ENCODE measurements around the gene RPUSD3.
A peak's percentile ranks its signal among the peaks of the same experiment; 100 is the strongest.

Gene RPUSD3

DNA sequence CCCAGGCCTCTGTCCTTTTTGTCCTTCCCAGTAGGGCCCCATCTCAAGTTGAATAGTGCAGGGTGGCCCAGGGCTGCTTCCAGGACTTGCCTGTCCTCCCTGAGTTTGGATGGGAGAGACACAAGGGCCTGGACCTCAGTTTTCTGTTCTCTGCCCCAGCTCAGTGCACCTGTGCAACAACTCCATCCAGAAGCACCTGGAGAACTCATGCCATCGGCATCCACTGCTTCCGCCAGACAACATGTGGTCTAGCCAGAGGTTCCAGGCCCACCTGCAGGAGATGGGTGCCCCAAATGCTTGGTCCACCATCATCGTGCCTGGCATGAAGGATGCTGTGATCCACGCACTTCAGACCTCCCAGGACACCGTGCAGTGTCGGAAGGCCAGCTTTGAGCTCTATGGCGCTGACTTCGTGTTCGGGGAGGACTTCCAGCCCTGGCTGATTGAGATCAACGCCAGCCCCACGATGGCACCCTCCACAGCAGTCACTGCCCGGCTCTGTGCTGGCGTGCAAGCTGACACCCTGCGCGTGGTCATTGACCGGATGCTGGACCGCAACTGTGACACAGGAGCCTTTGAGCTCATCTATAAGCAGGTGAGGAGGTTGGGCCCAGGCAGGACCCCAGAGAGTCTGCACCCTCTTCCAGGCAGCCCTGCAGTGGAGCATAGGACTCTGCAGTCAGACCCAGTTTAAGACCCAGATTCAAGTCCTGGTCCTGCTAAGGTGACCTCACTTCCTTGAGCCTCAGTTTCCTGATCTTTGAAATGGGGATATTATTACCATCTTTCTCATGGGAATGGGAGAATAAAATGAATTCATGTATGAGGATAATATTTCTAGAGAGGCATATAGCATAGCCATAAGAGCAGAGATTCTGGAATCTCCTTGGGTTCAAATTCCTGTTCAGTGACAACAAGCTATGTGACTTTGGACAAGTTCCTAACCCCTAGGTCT lies 14.7 kb downstream of the RPUSD3 start:
- H3K27ac ChIP-seq (ENCODE audit: low read depth, low read length): no peak overlapping the region
- H3K36me3 ChIP-seq (ENCODE audit: insufficient read depth, low read length): peaks cover 36% of the 10 kb centered on the region
- no peaks in the 10 kb centered on the region for H3K27me3 ChIP-seq (ENCODE audit: control insufficient read depth in 1 of 2, insufficient read depth in 2 of 2, low read length in 2 of 2)
- H3K9me3 ChIP-seq (ENCODE audit: low read length): no peaks in the 10 kb centered on the region
- H3K9ac ChIP-seq (ENCODE audit: low read length): no peak overlapping the region
- H3K4me1 ChIP-seq (ENCODE audit: insufficient read depth, low read length): no peaks in the 10 kb centered on the region
- H3K4me3 ChIP-seq (ENCODE audit: low read depth in 1 of 2, low read length in 2 of 2): no peak overlapping the region

DNA sequence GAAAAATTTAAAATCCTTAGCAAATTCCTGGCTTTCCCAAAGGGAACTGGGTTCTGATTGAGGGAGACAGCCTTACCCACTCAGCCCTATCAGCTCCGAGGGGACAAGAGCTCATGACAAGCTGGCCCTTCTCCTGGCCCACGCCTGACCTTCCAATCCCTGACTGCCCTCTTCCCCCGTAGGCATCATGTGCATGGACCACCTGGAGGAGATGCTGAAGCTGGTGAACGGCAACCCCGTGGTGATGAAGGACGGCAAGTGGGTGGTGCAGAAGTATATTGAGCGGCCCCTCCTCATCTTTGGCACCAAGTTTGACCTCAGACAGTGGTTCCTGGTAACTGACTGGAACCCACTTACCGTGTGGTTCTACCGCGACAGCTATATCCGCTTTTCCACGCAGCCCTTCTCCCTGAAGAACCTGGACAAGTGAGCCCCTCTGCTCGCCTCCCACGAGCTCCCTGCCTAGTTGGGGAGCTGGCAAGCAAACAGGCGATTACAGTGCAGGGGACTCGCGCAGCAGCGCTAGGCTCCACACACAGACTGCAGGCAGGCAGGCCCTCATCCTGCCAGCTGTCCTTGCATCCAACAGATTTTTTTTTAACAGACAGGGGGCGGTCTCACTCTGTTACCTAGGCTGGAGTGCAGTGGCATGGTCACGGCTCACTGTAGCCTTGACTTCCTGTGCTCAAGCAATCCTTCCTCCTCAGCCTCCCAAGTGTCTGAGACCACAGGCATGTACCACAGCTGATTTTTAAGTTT lies 16.8 kb downstream of the RPUSD3 start:
- H3K4me1 ChIP-seq (ENCODE audit: insufficient read depth, low read length): no peaks in the 10 kb centered on the region
- no peak overlapping the region for H3K9ac ChIP-seq (ENCODE audit: low read length)
- H3K4me3 ChIP-seq (ENCODE audit: low read depth in 1 of 2, low read length in 2 of 2): no peak overlapping the region
- H3K27me3 ChIP-seq (ENCODE audit: control insufficient read depth in 1 of 2, insufficient read depth in 2 of 2, low read length in 2 of 2): no peaks in the 10 kb centered on the region
- no peak overlapping the region for H3K27ac ChIP-seq (ENCODE audit: low read depth, low read length)
- no peaks in the 10 kb centered on the region for H3K9me3 ChIP-seq (ENCODE audit: low read length)
- H3K36me3 ChIP-seq (ENCODE audit: insufficient read depth, low read length): peaks cover 24% of the 10 kb centered on the region

GRCh38 chr3:9825451-9826040 lies 18.3 kb downstream of the RPUSD3 start:
- no peak overlapping the region for H3K27ac ChIP-seq (ENCODE audit: low read depth, low read length)
- no peaks in the 10 kb centered on the region for H3K4me1 ChIP-seq (ENCODE audit: insufficient read depth, low read length)
- no peaks in the 10 kb centered on the region for H3K27me3 ChIP-seq (ENCODE audit: control insufficient read depth in 1 of 2, insufficient read depth in 2 of 2, low read length in 2 of 2)
- H3K36me3 ChIP-seq (ENCODE audit: insufficient read depth, low read length): peaks cover 34% of the 10 kb centered on the region
- no peak overlapping the region for H3K9ac ChIP-seq (ENCODE audit: low read length)
- H3K4me3 ChIP-seq (ENCODE audit: low read depth in 1 of 2, low read length in 2 of 2): no peak overlapping the region
- no peaks in the 10 kb centered on the region for H3K9me3 ChIP-seq (ENCODE audit: low read length)

DNA sequence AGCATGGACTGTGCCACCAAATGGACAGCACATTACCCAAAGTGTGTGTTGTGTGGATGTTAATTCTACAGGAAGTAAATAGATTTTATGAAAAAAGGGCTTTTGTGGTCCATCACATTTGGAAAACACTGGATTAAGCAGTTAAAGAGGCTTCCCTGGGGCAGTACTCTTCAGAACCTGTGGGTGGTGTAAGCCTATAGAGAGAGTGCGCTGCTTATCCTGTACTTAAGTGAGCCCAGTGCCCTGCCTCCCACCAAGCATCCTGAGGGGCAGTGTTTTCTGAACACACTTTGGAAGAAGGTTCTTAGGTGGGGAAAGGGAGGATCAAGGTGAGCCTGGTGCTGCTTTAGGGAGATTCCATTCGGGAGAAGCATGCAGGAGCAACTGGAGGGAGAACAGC lies 22.9 kb downstream of the RPUSD3 start:
- H3K27me3 ChIP-seq (ENCODE audit: control insufficient read depth in 1 of 2, insufficient read depth in 2 of 2, low read length in 2 of 2): no peaks in the 10 kb centered on the region
- H3K4me3 ChIP-seq (ENCODE audit: low read depth in 1 of 2, low read length in 2 of 2): no peak overlapping the region
- H3K9ac ChIP-seq (ENCODE audit: low read length): no peak overlapping the region
- H3K9me3 ChIP-seq (ENCODE audit: low read length): no peaks in the 10 kb centered on the region
- H3K36me3 ChIP-seq (ENCODE audit: insufficient read depth, low read length): peaks cover 30% of the 10 kb centered on the region
- H3K27ac ChIP-seq (ENCODE audit: low read depth, low read length): no peak overlapping the region
- no peaks in the 10 kb centered on the region for H3K4me1 ChIP-seq (ENCODE audit: insufficient read depth, low read length)

DNA sequence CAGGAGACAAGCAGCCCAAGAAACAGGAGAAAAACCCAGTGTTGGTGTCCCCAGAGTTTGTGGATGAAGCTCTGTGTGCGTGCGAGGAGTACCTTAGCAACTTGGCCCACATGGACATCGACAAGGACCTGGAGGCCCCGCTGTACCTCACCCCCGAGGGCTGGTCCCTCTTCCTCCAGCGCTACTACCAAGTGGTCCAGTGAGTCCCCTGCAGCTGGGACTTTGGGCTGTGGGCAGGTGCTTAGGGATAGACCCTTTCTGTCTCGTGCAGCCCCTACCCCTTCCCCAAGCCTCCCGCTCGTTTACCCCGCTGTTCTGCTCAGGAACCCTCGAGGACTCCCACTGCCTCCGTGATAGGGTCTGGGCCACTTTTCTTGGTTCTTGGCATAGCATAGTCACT lies 23.3 kb downstream of the RPUSD3 start:
- H3K9ac ChIP-seq (ENCODE audit: low read length): no peak overlapping the region
- no peak overlapping the region for H3K27ac ChIP-seq (ENCODE audit: low read depth, low read length)
- H3K4me3 ChIP-seq (ENCODE audit: low read depth in 1 of 2, low read length in 2 of 2): no peak overlapping the region
- no peaks in the 10 kb centered on the region for H3K9me3 ChIP-seq (ENCODE audit: low read length)
- H3K27me3 ChIP-seq (ENCODE audit: control insufficient read depth in 1 of 2, insufficient read depth in 2 of 2, low read length in 2 of 2): no peaks in the 10 kb centered on the region
- no peaks in the 10 kb centered on the region for H3K4me1 ChIP-seq (ENCODE audit: insufficient read depth, low read length)
- peaks cover 30% of the 10 kb centered on the region for H3K36me3 ChIP-seq (ENCODE audit: insufficient read depth, low read length)

DNA sequence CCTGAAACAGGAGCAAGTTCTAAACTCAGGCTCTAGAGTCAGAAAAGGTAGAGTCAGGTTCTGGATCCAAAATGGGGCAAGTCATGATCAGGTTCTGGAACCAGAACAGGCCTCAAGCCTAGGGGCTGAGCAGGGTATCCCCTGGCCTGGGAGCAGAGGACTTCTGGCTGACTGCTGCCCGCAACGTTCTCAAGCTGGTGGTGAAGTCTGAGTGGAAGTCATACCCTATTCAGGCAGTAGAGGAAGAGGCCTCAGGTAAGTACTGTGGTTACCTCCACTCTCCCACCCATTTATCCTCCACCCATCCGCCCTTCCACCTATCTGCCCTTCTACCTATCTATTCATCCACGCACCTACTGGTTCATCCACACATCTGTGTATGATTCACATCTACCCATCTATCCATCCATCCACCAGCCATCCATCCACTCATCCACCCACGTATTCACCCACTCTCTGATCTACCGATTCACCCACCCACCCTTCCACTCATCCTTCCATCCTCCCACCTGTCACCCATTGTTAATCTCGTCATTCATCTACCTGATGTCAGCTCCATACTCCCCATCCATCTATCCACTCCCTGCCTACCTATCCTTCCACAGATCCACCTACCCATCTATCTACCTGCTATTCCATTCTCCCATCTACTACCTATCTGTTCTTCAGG lies 25.0 kb downstream of the RPUSD3 start:
- no peak overlapping the region for H3K4me3 ChIP-seq (ENCODE audit: low read depth in 1 of 2, low read length in 2 of 2)
- H3K9me3 ChIP-seq (ENCODE audit: low read length): no peaks in the 10 kb centered on the region
- no peaks in the 10 kb centered on the region for H3K27me3 ChIP-seq (ENCODE audit: control insufficient read depth in 1 of 2, insufficient read depth in 2 of 2, low read length in 2 of 2)
- peaks cover 29% of the 10 kb centered on the region for H3K36me3 ChIP-seq (ENCODE audit: insufficient read depth, low read length)
- H3K4me1 ChIP-seq (ENCODE audit: insufficient read depth, low read length): no peaks in the 10 kb centered on the region
- H3K27ac ChIP-seq (ENCODE audit: low read depth, low read length): no peak overlapping the region
- no peak overlapping the region for H3K9ac ChIP-seq (ENCODE audit: low read length)

GRCh38 chr3:9817436-9817835 lies 26.4 kb downstream of the RPUSD3 start:
- no peak overlapping the region for H3K27ac ChIP-seq (ENCODE audit: low read depth, low read length)
- H3K4me1 ChIP-seq (ENCODE audit: insufficient read depth, low read length): no peaks in the 10 kb centered on the region
- H3K27me3 ChIP-seq (ENCODE audit: control insufficient read depth in 1 of 2, insufficient read depth in 2 of 2, low read length in 2 of 2): no peaks in the 10 kb centered on the region
- peaks cover 25% of the 10 kb centered on the region for H3K36me3 ChIP-seq (ENCODE audit: insufficient read depth, low read length)
- no peaks in the 10 kb centered on the region for H3K9me3 ChIP-seq (ENCODE audit: low read length)
- no peak overlapping the region for H3K4me3 ChIP-seq (ENCODE audit: low read depth in 1 of 2, low read length in 2 of 2)
- H3K9ac ChIP-seq (ENCODE audit: low read length): no peak overlapping the region

DNA sequence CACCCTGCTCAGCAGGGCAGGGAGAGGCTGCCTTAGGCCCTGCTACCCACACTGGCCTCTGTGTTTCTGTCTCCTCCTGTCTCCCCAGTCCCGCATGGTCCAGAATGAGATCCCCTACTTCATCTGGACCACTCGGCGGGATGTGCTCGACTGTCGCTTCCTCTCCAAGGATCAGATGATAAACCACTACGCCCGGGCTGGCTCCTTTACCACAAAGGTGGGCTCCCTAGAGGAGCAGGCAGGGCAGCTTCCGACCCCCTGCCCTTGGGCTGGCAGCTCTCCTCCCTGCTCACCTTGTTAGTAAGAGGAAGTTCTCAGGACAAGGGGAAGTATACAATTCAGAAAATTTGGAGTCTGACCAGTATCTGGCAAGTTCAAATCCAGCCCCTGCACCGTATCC lies 27.8 kb downstream of the RPUSD3 start:
- H3K4me1 ChIP-seq (ENCODE audit: insufficient read depth, low read length): peaks cover 6% of the 10 kb centered on the region
- H3K27me3 ChIP-seq (ENCODE audit: control insufficient read depth in 1 of 2, insufficient read depth in 2 of 2, low read length in 2 of 2): no peaks in the 10 kb centered on the region
- no peak overlapping the region for H3K4me3 ChIP-seq (ENCODE audit: low read depth in 1 of 2, low read length in 2 of 2)
- no peak overlapping the region for H3K9ac ChIP-seq (ENCODE audit: low read length)
- no peak overlapping the region for H3K27ac ChIP-seq (ENCODE audit: low read depth, low read length)
- peaks cover 19% of the 10 kb centered on the region for H3K36me3 ChIP-seq (ENCODE audit: insufficient read depth, low read length)
- H3K9me3 ChIP-seq (ENCODE audit: low read length): no peaks in the 10 kb centered on the region

GRCh38 chr3:9812870-9813483 lies 30.8 kb downstream of the RPUSD3 start:
- no peak overlapping the region for H3K27ac ChIP-seq (ENCODE audit: low read depth, low read length)
- H3K4me1 ChIP-seq (ENCODE audit: insufficient read depth, low read length): peaks cover 12% of the 10 kb centered on the region
- H3K9ac ChIP-seq (ENCODE audit: low read length): no peak overlapping the region
- H3K27me3 ChIP-seq (ENCODE audit: control insufficient read depth in 1 of 2, insufficient read depth in 2 of 2, low read length in 2 of 2): no peaks in the 10 kb centered on the region
- no peaks in the 10 kb centered on the region for H3K36me3 ChIP-seq (ENCODE audit: insufficient read depth, low read length)
- H3K4me3 ChIP-seq (ENCODE audit: low read depth in 1 of 2, low read length in 2 of 2): no peak overlapping the region
- H3K9me3 ChIP-seq (ENCODE audit: low read length): no peaks in the 10 kb centered on the region

DNA sequence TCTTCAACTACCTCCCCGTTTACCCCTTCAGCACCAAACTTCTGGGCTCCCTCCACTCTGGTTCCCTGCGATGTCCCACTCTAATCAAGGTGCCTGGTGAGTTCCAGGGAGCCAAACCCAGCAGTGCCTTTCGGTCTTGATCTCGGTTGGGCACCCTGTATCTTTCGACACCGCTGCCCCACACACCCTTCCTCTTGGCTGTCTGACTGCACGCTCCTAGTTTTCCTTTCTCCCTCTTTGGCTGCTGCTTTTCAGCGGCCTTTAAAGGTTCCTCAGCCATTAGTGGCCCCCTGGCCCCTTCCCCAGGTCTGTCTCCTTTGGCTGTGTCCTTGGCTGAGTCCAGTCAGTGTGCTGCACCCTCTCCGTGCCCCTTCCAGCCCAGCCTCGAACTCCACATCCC lies 33.0 kb downstream of the RPUSD3 start:
- Histone ChIP-seq H3K9me3 (ENCODE audit: low read length) (no peaks in the 10 kb centered on the region), H3K27ac (ENCODE audit: low read depth, low read length) (peak overlapping the region; percentile 86), H3K4me3 (ENCODE audit: low read depth in 1 of 2, low read length in 2 of 2) (peak overlapping the region; percentile 78 to 86), H3K27me3 (ENCODE audit: control insufficient read depth in 1 of 2, insufficient read depth in 2 of 2, low read length in 2 of 2) (no peaks in the 10 kb centered on the region), H3K9ac (ENCODE audit: low read length) (peak overlapping the region; percentile 49), H3K36me3 (ENCODE audit: insufficient read depth, low read length) (peaks cover 14% of the 10 kb centered on the region), H3K4me1 (ENCODE audit: insufficient read depth, low read length) (peaks cover 12% of the 10 kb centered on the region)

DNA sequence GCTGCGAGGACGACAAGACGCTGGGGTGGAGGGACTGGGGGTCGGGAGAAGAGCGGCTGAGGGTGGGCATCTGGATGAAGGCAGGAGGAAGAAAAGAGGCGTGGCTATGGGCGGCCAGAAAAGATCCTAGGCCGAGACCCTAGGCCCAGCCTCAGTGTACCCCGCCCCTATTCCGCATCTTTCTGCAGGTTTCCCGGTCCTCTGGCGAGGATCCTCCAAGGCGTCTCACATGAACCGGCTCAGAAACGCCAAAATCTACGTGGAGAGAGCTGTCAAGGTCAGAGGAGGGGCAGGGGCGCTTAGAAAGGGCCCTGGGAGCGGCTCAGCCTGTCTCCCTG lies 33.4 kb downstream of the RPUSD3 start:
- H3K27ac ChIP-seq (ENCODE audit: low read depth, low read length): peak overlapping the region; percentile 86
- peaks cover 18% of the 10 kb centered on the region for H3K36me3 ChIP-seq (ENCODE audit: insufficient read depth, low read length)
- H3K4me1 ChIP-seq (ENCODE audit: insufficient read depth, low read length): peaks cover 12% of the 10 kb centered on the region
- no peaks in the 10 kb centered on the region for H3K9me3 ChIP-seq (ENCODE audit: low read length)
- no peaks in the 10 kb centered on the region for H3K27me3 ChIP-seq (ENCODE audit: control insufficient read depth in 1 of 2, insufficient read depth in 2 of 2, low read length in 2 of 2)
- peak overlapping the region; percentile 78 to 86 for H3K4me3 ChIP-seq (ENCODE audit: low read depth in 1 of 2, low read length in 2 of 2)
- H3K9ac ChIP-seq (ENCODE audit: low read length): peak overlapping the region; percentile 49
